Epithelial cell of prostate (primary cell): ENCODE data around the gene DDX47.
"Not testable (repeated sequence)": the region's sequence is repeated elsewhere in the genome, so short reads cannot be mapped to it uniquely, and the experiment has no call there.

ENCODE experiments used
- DNase-seq: peaks from one replicate; pipeline ENCODE4 v3.0.0-alpha.2; 2011; ENCODE audit warnings: low read depth, low spot score
- H3K27ac ChIP-seq: fragments of 450-650 bp; 2 replicates; pipeline ENCODE4 v1.5.1; 2017; ENCODE audit warnings: mild to moderate bottlenecking

DDX47 gene

DNA sequence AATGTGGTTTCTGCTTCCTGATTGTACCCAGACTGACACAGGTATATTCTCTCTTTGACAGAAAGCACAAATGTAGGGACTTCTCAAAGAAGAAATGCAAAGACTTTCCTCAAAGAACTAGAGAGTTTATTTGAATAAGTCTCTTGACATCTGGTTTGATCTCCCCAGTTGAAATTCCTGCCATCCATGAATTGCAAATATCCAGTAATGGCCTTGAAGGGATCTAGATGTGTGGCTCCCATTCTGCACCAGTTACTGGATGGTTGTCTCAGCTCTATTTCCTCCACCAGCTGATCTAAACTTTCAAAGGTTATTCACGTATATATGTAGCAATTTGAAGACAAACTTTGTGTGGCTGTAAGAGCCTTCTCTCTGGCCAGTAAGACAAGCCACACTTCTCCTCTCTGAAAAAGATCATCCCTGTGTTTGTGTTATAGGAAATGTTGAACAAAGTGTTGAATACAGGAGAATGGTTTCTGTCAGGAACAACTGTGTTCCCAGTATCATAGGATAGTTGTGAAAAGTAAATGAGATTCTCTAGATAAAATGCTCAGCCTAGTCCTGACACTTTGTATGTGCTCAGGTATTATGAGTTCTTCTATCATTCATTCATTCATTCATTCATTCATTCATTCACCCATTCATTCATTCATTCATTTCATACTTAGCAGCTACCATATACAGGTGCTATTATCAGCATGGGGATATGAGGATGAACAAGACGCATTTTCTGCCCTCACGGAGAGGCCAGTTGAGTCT lies 55.5 kb downstream of the DDX47 start:
- DNase-seq, result no peak
- H3K27ac ChIP-seq, result no peak overlapping the region

DNA sequence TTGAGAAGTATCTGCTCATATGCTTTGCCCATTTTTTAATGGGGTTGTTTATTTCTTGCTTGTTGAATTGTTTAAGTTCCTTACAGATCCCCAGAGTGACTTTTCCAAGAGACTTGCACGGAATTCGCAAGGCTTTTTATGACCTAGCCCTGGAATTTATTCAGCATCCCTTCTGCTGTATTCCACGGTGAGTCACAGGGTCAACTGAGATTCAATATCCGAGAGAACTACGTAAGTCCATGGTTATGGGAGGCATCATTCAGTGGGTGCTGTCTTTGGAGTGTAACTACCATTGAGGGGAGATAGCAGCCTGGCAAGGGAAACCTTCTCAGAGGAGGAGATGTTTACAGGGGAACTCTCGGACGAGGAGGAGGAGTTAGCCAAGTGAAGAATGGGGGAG lies 57.3 kb downstream of the DDX47 start:
- peak; percentile 73 for DNase-seq
- H3K27ac ChIP-seq, result peak overlapping the region; percentile 99

DNA sequence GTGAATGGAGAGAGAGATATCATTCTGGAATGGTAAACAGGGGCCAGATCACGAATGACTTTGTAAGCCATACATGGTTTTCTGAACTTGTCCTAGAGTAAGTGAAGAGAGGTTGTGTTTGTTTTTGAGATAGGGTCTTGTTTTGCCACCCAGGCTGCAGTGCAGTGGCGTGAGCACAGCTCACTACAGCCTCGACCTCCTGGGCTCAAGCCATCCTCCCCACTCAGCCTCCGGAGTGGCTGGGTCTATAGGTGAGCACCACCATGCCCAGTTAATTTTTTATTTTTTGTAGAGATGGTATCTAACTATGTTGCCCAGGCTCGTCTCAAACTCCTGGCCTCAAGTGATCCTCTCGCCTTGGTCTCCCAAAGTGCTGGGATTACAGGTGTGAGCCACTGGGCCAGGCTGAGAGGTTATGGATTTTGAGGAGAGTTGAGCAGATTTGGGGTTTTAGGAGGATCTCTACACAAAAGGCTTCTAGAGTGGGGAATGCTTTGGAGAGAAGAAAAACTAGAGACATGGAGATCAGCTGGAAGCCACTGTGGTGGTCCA lies 58.5 kb downstream of the DDX47 start:
- peak overlapping the region; percentile 99 for H3K27ac ChIP-seq
- no peak for DNase-seq

DNA sequence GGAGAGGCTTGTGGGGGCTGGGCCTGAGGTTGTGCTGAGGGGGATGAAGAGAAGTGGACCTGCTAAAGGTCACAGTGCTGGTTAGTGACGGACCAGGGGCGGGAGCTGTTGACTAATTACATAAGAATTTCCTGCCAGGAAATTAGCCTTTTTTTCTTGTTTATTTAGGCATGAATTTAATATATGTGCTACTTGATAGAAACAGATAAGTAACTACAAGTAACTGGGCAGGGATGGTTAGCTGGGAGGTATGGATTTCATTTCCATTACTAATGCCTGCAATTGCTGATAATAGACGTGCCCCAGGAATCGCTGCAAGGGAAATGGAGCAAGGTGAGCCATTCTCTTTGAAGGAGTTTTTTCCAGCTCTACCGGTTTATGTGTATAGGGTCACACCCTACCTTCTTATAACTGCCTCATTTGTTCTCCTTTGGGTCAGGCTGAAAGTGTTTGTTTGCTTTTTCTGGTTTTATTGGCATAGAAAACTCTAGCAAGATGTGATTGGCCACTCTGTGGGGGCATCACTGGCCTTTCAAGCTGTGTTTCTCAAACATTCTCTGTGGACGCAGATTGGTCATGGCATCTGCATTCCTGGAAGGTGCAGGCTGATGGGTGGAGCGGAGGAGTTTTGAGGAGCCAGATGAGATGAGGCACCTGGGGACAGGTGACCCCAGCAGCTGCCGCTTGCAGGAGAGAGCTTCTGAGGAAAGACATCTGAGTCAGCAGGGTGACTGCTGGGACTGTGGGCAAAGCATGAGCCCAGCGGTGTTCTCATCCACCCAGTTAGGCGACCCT lies 59.2 kb downstream of the DDX47 start:
- peak; percentile 96 for DNase-seq
- H3K27ac ChIP-seq, result peak overlapping the region; percentile 99

DNA sequence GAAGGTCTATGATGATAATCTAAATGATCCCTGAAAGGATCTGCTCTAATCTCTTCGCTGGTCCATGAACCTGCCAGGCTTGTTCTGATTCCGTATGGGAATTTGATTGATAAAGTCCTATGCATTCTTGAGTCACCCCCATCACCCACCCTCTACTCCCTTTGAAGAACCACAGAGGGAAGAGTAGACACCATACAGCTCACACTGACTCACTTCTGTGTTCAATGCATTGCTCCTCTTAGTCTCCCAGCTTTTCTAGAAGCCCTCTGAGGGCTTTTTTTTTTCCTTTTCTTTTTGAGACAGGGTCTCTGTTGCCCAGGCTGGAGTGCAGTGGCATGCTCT lies 59.8 kb downstream of the DDX47 start:
- DNase-seq, result peak; percentile 73

DNA sequence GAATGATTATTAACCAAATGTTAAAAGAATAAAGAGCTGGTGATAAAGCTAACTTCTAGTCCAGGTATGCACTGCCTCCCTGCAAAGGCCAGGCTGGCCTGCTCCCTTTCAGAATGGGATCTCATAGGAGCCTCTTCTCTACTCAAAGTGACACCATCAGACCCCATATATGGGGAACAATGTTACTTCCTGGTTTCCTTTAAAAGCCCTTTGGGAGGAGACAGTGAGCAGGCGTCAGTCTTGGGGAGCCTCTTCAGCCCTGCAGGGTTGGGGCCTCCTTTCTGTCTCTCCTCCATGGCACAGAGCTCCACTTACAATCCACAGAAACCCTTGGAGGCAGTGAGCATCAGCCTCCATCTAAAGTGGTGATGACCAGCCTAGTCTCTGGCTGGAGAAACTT lies 60.9 kb downstream of the DDX47 start:
- H3K27ac ChIP-seq, result peak overlapping the region; percentile 99
- no peak for DNase-seq

More for the DNA sequence above, 59.8 kb downstream of the DDX47 start:
- peak overlapping the region; percentile 99 for H3K27ac ChIP-seq

DNA sequence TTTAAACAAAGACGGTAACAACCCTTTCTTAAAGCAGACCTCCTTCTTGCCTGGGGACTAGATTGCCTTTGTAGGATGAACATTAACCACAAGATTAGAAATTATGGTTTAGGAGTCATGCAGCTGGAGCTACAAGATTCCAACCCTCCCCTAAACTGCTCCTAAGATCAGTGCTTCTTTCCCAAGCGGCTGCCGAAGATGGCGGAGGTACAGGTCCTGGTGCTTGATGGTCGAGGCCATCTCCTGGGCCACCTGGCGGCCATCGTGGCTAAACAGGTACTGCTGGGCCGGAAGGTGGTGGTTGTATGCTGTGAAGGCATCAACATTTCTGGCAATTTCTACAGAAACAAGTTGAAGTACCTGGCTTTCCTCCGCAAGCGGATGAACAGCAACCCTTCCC lies 62.2 kb downstream of the DDX47 start:
- not testable (repeated sequence) for DNase-seq, H3K27ac ChIP-seq

DNA sequence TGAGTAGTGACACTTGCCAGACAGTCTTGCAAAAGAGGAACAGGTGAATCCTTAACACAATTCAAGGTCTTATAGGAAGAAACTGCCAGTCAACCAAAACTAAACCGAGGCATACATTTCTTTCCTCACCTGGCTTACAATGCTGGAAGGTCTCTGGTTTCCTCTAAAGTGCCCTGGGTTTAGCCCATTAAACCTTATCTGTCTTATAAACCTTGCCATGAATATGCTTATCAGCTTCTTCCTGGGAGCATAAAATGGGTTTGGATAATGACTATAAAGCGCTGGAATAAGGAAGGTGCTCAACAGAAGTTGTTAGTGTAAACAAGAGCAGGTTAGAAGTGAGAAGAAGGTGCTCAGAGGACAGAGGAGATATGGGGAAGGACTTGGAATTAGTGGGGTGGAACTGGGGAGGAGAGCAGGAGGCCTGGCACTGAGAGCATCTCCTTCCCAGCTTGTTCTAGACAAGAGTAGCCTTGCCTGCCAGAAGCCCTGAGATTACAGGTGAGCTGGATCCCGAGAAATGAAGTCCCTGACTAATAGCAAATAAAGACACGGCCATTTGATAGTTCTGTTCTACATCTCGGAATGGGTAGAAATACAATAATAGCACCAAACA lies 64.1 kb downstream of the DDX47 start:
- no peak for DNase-seq
- H3K27ac ChIP-seq, result peak overlapping the region; percentile 74

DNA sequence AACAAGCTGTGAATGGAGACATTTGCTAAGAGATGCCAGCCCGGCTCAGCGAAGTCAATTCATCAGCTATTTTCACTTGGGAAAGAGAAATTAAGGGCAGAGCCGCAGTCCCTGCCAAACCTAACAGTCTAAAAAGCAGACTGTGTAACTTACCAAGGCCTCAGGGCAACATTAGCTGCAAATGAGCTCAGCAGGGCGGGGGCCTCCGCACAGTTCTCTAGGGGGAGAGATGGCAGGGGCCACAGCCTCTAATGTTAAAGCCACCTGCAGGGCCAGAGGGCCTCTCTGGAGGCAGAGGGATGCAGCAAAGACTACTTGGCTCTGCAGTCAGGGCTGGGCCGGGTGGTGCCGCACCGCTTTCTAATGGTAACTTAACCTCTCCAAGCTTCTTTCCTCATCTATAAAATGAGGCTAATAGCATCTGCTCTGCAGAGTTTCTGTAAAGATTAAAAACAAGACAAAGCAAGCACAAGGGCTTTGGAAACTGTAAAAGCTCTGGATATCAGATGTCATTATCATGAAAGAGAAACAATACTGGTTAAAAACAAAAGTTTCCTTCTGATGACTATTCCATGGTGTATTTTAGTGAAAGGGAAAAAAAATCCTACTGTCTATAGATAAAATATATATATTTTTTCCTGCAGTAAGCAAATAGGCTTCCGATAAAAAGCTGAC lies 64.8 kb downstream of the DDX47 start:
- no peak for DNase-seq

More for the DNA sequence above, 64.8 kb downstream of the DDX47 start:
- H3K27ac ChIP-seq, result peak overlapping the region; percentile 74
